CD4-positive, alpha-beta T cell treated with Interleukin-1 beta for 1 hour (primary cell): ENCODE data around the gene ISOC1.

Experiments used
- DNase-seq, 2 donors: peaks; one replicate each; pipeline ENCODE4 v3.0.0-alpha.2; 2020 to 2022

Gene ISOC1

DNA sequence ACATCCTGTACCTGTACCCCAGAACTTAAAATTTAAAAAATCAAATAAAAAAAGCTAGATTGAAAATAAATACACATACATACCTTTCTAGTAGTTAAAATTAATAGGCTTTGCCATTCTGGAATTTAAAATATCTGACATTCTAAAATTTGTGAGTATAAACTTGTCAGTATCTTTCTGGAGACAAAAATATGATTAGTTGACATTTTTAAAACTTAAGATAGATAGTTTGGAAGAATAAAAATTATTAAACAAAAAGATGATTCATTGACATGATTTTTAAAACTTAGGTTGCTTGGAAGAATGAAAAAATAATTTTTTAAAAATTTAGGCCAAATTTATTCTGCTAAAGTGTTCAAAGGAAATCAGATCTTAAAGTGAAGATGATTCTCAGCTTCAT is 43.1 kb downstream of the ISOC1 start:
- no peak for DNase-seq

GRCh38 chr5:129141078-129141477 is 46.5 kb downstream of the ISOC1 start:
- no peak for DNase-seq

- DNase-seq: no peak
These were observed 47.1 kb downstream of the ISOC1 start for GRCh38 chr5:129141696-129142095.

GRCh38 chr5:129155876-129156275 is 61.3 kb downstream of the ISOC1 start:
- no peak for DNase-seq

GRCh38 chr5:129161830-129162229 is 67.3 kb downstream of the ISOC1 start:
- no peak for DNase-seq
